Liver (tissue), 9 donors: ENCODE results near the gene ALG9. TPM values are rescaled to one million over a fixed set of nuclear protein-coding genes. Genes with fewer than 3 reads are reported as not detected.

Experiments used
- DNase-seq: peaks from one replicate; pipeline ENCODE4 v3.0.0-alpha.2; 2017; ENCODE audit warnings: low spot score
- H3K27ac ChIP-seq, 2 donors: one replicate each; pipeline ENCODE4 v1.7.0; 2013; ENCODE audit warnings: inconsistent platforms in 2 of 2, low read length in 2 of 2, control low read depth in 1 of 2, low read depth in 1 of 2, mild to moderate bottlenecking in 1 of 2
- H3K27me3 ChIP-seq, 4 donors: one replicate each; pipeline versions ENCODE4 v1.6.1 to v1.7.0; 2013; ENCODE audit warnings: low read length in 3 of 4, inconsistent platforms in 1 of 4, mild to moderate bottlenecking in 1 of 4, moderate library complexity in 1 of 4; ENCODE audit not compliant: control insufficient read depth in 4 of 4, insufficient read depth in 4 of 4
- H3K36me3 ChIP-seq, 4 donors: one replicate each; pipeline versions ENCODE4 v1.6.1 to v1.7.0; 2013; ENCODE audit warnings: low read length in 3 of 4, mild to moderate bottlenecking in 3 of 4, low read depth in 1 of 4, moderate library complexity in 1 of 4; ENCODE audit not compliant: control insufficient read depth in 4 of 4, insufficient read depth in 3 of 4
- H3K4me1 ChIP-seq, 4 donors: one replicate each; pipeline versions ENCODE4 v1.6.1 to v1.7.0; 2013; ENCODE audit warnings: low read length in 3 of 4, mild to moderate bottlenecking in 3 of 4, moderate library complexity in 1 of 4; ENCODE audit not compliant: control insufficient read depth in 4 of 4, insufficient read depth in 4 of 4
- H3K4me3 ChIP-seq, 3 donors: one replicate each; pipeline versions ENCODE4 v1.6.1 to v1.7.0; 2013; ENCODE audit warnings: low read length in 3 of 3, control low read depth in 1 of 3, low read depth in 1 of 3, mild to moderate bottlenecking in 1 of 3
- H3K9ac ChIP-seq, 2 donors: one replicate each; pipeline ENCODE4 v1.7.0; 2013; ENCODE audit warnings: low read length in 2 of 2, mild to moderate bottlenecking in 2 of 2, moderate library complexity in 2 of 2, control low read depth in 1 of 2, low read depth in 1 of 2
- H3K9me3 ChIP-seq, 4 donors: one replicate each; pipeline versions ENCODE4 v1.6.1 to v1.7.0; 2013; ENCODE audit warnings: low read length in 3 of 4; ENCODE audit not compliant: control insufficient read depth in 4 of 4
- CTCF ChIP-seq: fragments of 150-350 bp; IDR thresholded peaks from 2 replicates; pipeline ENCODE4 v1.5.1; 2017; ENCODE audit warnings: improper control_type of control experiment, low read depth, low read length; ENCODE audit not compliant: missing input control
- EGR1 ChIP-seq, 2 donors: IDR thresholded peaks; 2 replicates each; pipeline ENCODE4 v1.6.1; 2016 to 2018; ENCODE audit warnings: antibody characterized with exemption in 2 of 2, low read depth in 2 of 2
- FOXA1 ChIP-seq: IDR thresholded peaks from 2 replicates; pipeline ENCODE4 v1.6.1; 2016; ENCODE audit warnings: antibody characterized with exemption
- FOXA2 ChIP-seq: IDR thresholded peaks from 2 replicates; pipeline ENCODE4 v1.6.1; 2016; ENCODE audit warnings: antibody characterized with exemption
- GABPA ChIP-seq, 2 donors: IDR thresholded peaks in 1 of 2; conservative IDR thresholded peaks in 1 of 2; 2 replicates each; pipeline ENCODE4 v1.6.1; 2016; ENCODE audit warnings: antibody characterized with exemption in 2 of 2, mild to moderate bottlenecking in 1 of 2, moderate library complexity in 1 of 2
- HNF4A ChIP-seq, 2 donors: conservative IDR thresholded peaks; 2 replicates each; pipeline ENCODE4 v1.6.1; 2016; ENCODE audit warnings: antibody characterized with exemption in 2 of 2, mild to moderate bottlenecking in 2 of 2
- HNF4G ChIP-seq: IDR thresholded peaks from 2 replicates; pipeline ENCODE4 v1.6.1; 2016; ENCODE audit warnings: antibody characterized with exemption
- JUND ChIP-seq, 2 donors: IDR thresholded peaks; 2 replicates each; pipeline ENCODE4 v1.6.1; 2016; ENCODE audit warnings: antibody characterized with exemption in 2 of 2
- NR2F2 ChIP-seq: IDR thresholded peaks from 2 replicates; pipeline ENCODE4 v1.6.1; 2016; ENCODE audit warnings: antibody characterized with exemption
- RAD21 ChIP-seq, 2 donors: IDR thresholded peaks; 2 replicates each; pipeline ENCODE4 v1.6.1; 2016; ENCODE audit warnings: antibody characterized with exemption in 2 of 2, mild to moderate bottlenecking in 2 of 2
- REST ChIP-seq: IDR thresholded peaks from 2 replicates; pipeline ENCODE4 v1.6.1; 2016; ENCODE audit warnings: antibody characterized with exemption, mild to moderate bottlenecking
- RXRA ChIP-seq, 2 donors: IDR thresholded peaks; 2 replicates each; pipeline ENCODE4 v1.6.1; 2017 to 2018; ENCODE audit warnings: antibody characterized with exemption in 2 of 2, mild to moderate bottlenecking in 1 of 2
- SP1 ChIP-seq: IDR thresholded peaks from 2 replicates; pipeline ENCODE4 v1.6.1; 2018; ENCODE audit warnings: antibody characterized with exemption, mild to moderate bottlenecking
- TAF1 ChIP-seq: conservative IDR thresholded peaks from 2 replicates; pipeline ENCODE4 v1.6.1; 2016; ENCODE audit warnings: antibody characterized with exemption, mild to moderate bottlenecking
- YY1 ChIP-seq: IDR thresholded peaks from 2 replicates; pipeline ENCODE4 v1.6.1; 2016; ENCODE audit warnings: antibody characterized with exemption, mild to moderate bottlenecking
- ZBTB33 ChIP-seq: IDR thresholded peaks from 2 replicates; pipeline ENCODE4 v1.6.1; 2016; ENCODE audit warnings: antibody characterized with exemption
- WGBS: extraction: QIAGEN DNeasy Blood & Tissue Kit; methylation state at CpG from one replicate; pipeline ENCODE4 v1.1.7; 2013; 5-methylcytosine and 5-hydroxymethylcytosine counted together
- polyA plus RNA-seq, 2 donors: library from polyadenylated mRNA; stranded (reverse) in 1 of 2; unstranded in 1 of 2; fragments of 200-250 nt in 1 of 2; fragments of >200 nt in 1 of 2; fragmentation: Nextera tagmentation in 1 of 2; extraction: Ambion mirVana in 1 of 2; gene quantifications; one replicate each; pipeline versions ENCODE4 v1.2.1 to v1.2.3, GENCODE V29; 2013 to 2015
- total RNA-seq, 2 donors: library from RNA; depleted of rRNA; stranded (reverse); fragments of >200 nt; gene quantifications; one replicate each; pipeline ENCODE4 v1.2.3, GENCODE V29; 2014
- TF ChIP-seq, protein P1 (sequence below): IDR thresholded peaks from 2 replicates; pipeline ENCODE4 v1.6.1; 2016; ENCODE audit warnings: antibody characterized with exemption
- TF ChIP-seq, protein P2 (sequence below): IDR thresholded peaks from 2 replicates; pipeline ENCODE4 v1.6.1; 2016; ENCODE audit warnings: antibody characterized with exemption
- donor health status: healthy.
- donor health status: healthy.
- donor health status: healthy.
- donor health status: healthy.
- donor health status: healthy.

Gene ALG9
- total and polyA plus RNA-seq, 4 donors: 13.7 to 36.3 (median 20.2) TPM

DNA sequence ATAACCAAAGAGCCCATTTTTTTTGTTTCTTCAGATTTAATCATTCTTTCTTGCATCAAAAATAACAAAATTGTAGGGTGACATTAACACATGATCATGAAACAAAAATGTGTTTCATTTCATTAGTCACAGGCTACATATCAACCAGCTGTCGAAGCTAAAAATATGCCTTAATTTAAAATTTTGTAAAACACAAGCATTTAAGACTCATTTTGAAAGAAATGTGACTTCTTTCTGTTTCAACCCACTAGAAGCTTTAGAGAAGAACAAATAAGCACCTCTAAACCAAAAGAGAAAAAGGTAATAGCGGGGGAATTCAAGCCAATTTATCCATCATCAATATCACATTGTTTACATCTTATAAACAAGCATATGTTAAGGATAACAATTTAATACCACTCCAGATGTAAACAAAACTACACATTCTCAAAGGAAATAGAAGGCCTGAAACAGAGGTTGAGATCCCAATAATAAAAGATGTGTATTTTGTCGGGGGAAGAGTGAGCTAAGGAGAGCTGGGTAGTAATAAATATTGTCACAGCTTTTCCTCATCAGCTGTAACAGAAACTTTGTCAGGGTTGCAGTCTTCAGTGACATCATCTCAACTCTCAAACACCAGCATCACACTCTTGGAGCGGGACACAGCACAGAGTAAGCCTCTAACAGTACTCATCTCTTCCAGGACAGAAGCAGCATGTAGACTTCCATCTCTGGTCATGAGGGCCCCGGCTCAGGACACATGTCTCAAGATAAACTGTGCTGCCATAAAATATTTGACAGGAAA is 42.0 kb downstream of the ALG9 start:
- Histone ChIP-seq H3K27me3 (no peaks in the 10 kb centered on the region), H3K4me3 (no peak overlapping the region), H3K27ac (no peak overlapping the region), H3K9me3 (no peaks in the 10 kb centered on the region), H3K36me3 (no peaks in the 10 kb centered on the region), H3K9ac (no peak overlapping the region), H3K4me1 (peaks cover 5 to 19% (median 18%) of the 10 kb centered on the region in 4 donors)
- DNase-seq: no peak
- TF ChIP-seq JUND (IDR thresholded peaks at IDR 0.05): no peak
- no peak for TF ChIP-seq REST
- no peak for TF ChIP-seq HNF4G
- WGBS: 93% methylated on average over 5 of the region's 5 CpGs

GRCh38 chr11:111826322-111826950 is 44.9 kb downstream of the ALG9 start:
- no peak for DNase-seq
- Histone ChIP-seq H3K36me3 (no peaks in the 10 kb centered on the region), H3K27ac (no peak overlapping the region), H3K4me1 (peaks cover 4 to 19% (median 13%) of the 10 kb centered on the region in 4 donors), H3K9ac (no peak overlapping the region), H3K9me3 (no peaks in the 10 kb centered on the region), H3K27me3 (no peaks in the 10 kb centered on the region), H3K4me3 (no peak overlapping the region)
- TF ChIP-seq NR2F2: no peak
- no peak for TF ChIP-seq JUND (IDR thresholded peaks at IDR 0.05)
- TF ChIP-seq REST: no peak
- TF ChIP-seq, protein P1, sequence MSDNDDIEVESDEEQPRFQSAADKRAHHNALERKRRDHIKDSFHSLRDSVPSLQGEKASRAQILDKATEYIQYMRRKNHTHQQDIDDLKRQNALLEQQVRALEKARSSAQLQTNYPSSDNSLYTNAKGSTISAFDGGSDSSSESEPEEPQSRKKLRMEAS: no peak
- TF ChIP-seq FOXA1: no peak
- TF ChIP-seq GABPA (IDR thresholded peaks at IDR 0.05 in 1 of 2, conservative IDR thresholded peaks at IDR 0.05 in 1 of 2): no peak
- TF ChIP-seq TAF1: no peak
- no peak for TF ChIP-seq HNF4A (conservative IDR thresholded peaks at IDR 0.05)
- TF ChIP-seq RXRA (IDR thresholded peaks at IDR 0.05): no peak
- no peak for TF ChIP-seq CTCF
- no peak for TF ChIP-seq FOXA2
- TF ChIP-seq, protein P2, sequence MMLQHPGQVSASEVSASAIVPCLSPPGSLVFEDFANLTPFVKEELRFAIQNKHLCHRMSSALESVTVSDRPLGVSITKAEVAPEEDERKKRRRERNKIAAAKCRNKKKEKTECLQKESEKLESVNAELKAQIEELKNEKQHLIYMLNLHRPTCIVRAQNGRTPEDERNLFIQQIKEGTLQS: no peak
- TF ChIP-seq RAD21 (IDR thresholded peaks at IDR 0.05): no peak
- no peak for TF ChIP-seq EGR1 (IDR thresholded peaks at IDR 0.05; ENCODE audit: low read depth in 2 of 2)
- no peak for TF ChIP-seq YY1
- no peak for TF ChIP-seq SP1
- no peak for TF ChIP-seq ZBTB33
- TF ChIP-seq HNF4G: no peak
- WGBS: 94% methylated on average over 2 of the region's 2 CpGs
